Lung (tissue), 12 donors: ENCODE results near the gene EML1. TPM values are rescaled to one million over a fixed set of nuclear protein-coding genes. Genes with fewer than 3 reads are reported as not detected.

Source experiments
- ATAC-seq: fragments of 200-7000 bp; cut with Tn5 transposase; one replicate; pipeline ENCODE4 v1.9.1; 2020; ENCODE audit warnings: moderate number of reproducible peaks; ENCODE audit not compliant: insufficient read depth, low FRiP score
- DNase-seq, 3 donors: peaks; one replicate each; pipeline ENCODE4 v3.0.0-alpha.2; 2013 to 2017
- H3K27ac ChIP-seq, 2 donors: one replicate each; pipeline ENCODE4 v1.5.1; 2013; ENCODE audit warnings: mild to moderate bottlenecking in 2 of 2, moderate library complexity in 2 of 2, control low read depth in 1 of 2, inconsistent platforms in 1 of 2, low read depth in 1 of 2, low read length in 1 of 2
- H3K27me3 ChIP-seq, 3 donors: one replicate each; pipeline ENCODE4 v1.5.1; 2013; ENCODE audit warnings: low read length in 2 of 3; ENCODE audit not compliant: control insufficient read depth in 3 of 3, insufficient read depth in 3 of 3
- H3K36me3 ChIP-seq, 4 donors: one replicate each; pipeline ENCODE4 v1.5.1; 2013; ENCODE audit warnings: low read length in 4 of 4, mild to moderate bottlenecking in 1 of 4, moderate library complexity in 1 of 4; ENCODE audit not compliant: control insufficient read depth in 4 of 4, insufficient read depth in 4 of 4
- H3K4me1 ChIP-seq, 5 donors: one replicate each; pipeline ENCODE4 v1.5.1; 2013; ENCODE audit warnings: low read length in 5 of 5, mild to moderate bottlenecking in 2 of 5, moderate library complexity in 1 of 5; ENCODE audit not compliant: control insufficient read depth in 5 of 5, insufficient read depth in 5 of 5
- H3K4me3 ChIP-seq: one replicate; pipeline ENCODE4 v1.5.1; 2013; ENCODE audit warnings: mild to moderate bottlenecking, control low read depth, moderate library complexity
- H3K9ac ChIP-seq, 2 donors: one replicate each; pipeline ENCODE4 v1.5.1; 2013; ENCODE audit warnings: low read length in 2 of 2, control low read depth in 1 of 2; ENCODE audit not compliant: insufficient read depth in 1 of 2
- H3K9me3 ChIP-seq, 4 donors: one replicate each; pipeline ENCODE4 v1.5.1; 2013; ENCODE audit warnings: low read length in 3 of 4, mild to moderate bottlenecking in 1 of 4, moderate library complexity in 1 of 4; ENCODE audit not compliant: control insufficient read depth in 4 of 4, insufficient read depth in 3 of 4
- WGBS, 2 donors: extraction: QIAGEN DNeasy Blood & Tissue Kit; methylation state at CpG; one replicate each; pipeline ENCODE4 v1.1.7; 2013; 5-methylcytosine and 5-hydroxymethylcytosine counted together
- polyA plus RNA-seq, 2 donors: library from polyadenylated mRNA; stranded (reverse); fragments of 200-250 nt; gene quantifications; one replicate each; pipeline ENCODE4 v1.2.1, GENCODE V29; 2013
- total RNA-seq, 2 donors: library from RNA; depleted of rRNA in 1 of 2; stranded (reverse); fragments of >200 nt in 1 of 2; gene quantifications; one replicate each; pipeline ENCODE4 v1.2.1, GENCODE V29; 2014 to 2021
- TF ChIP-seq, protein P1 (sequence below): IDR thresholded peaks from 2 replicates; pipeline ENCODE4 v1.5.1; 2012; ENCODE audit warnings: mild to moderate bottlenecking; ENCODE audit errors: control extremely low read depth, extremely low read depth
- donor health status: control.
- donor health status: control.
- donor health status: Bipolar disorder and iron deficiency.
- donor health status: healthy.
- donor health status: DM: yes; HTN: yes; CAD: no.

Gene EML1
- total and polyA plus RNA-seq, 4 donors = 6.7 to 88.0 (median 22.8) TPM

DNA sequence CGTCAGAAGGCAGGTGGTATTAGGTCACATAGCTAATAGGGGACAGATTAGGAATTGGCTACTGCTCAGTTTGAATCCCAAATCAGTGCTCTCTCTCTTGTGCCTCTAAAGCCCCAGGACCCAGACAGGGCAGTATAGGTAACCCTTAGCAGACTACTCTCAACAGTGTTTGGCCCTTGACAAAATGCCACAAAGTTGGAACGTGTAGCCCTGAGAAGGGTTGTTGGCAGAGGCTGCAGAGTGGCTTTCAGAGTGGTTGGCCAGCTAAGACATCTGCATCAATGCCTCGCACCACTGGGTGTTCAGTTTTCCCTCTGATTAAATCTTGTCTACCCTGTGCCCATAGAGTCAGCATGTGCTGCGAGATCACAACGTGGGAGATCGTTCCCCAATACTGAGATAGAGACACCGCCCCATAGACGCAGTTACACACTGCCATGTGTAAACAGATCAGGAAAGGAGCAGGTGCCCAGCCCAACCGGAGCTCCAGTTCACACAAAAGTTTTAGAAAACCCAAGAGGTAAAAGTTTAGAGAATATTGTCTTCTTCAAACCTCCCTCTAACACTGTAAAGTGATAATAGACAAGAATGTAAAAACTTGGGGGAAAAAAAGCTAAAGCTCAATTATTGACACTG lies 48.3 kb downstream of the EML1 start:
- Histone ChIP-seq H3K36me3 (no peaks in the 10 kb centered on the region), H3K9ac (no peak overlapping the region), H3K9me3 (peaks cover 0 to under 1% (median 0%) of the 10 kb centered on the region in 4 donors), H3K27ac (no peak overlapping the region), H3K4me1 (peaks cover 0 to 20% (median 10%) of the 10 kb centered on the region in 5 donors), H3K4me3 (no peak overlapping the region), H3K27me3 (no peaks in the 10 kb centered on the region)
- DNase-seq (no peak), ATAC-seq (no peak)
- TF ChIP-seq, protein P1, sequence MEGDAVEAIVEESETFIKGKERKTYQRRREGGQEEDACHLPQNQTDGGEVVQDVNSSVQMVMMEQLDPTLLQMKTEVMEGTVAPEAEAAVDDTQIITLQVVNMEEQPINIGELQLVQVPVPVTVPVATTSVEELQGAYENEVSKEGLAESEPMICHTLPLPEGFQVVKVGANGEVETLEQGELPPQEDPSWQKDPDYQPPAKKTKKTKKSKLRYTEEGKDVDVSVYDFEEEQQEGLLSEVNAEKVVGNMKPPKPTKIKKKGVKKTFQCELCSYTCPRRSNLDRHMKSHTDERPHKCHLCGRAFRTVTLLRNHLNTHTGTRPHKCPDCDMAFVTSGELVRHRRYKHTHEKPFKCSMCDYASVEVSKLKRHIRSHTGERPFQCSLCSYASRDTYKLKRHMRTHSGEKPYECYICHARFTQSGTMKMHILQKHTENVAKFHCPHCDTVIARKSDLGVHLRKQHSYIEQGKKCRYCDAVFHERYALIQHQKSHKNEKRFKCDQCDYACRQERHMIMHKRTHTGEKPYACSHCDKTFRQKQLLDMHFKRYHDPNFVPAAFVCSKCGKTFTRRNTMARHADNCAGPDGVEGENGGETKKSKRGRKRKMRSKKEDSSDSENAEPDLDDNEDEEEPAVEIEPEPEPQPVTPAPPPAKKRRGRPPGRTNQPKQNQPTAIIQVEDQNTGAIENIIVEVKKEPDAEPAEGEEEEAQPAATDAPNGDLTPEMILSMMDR = no peak
- 53 to 63% methylated on average over 9 of the region's 9 CpGs for WGBS, 2 donors

DNA sequence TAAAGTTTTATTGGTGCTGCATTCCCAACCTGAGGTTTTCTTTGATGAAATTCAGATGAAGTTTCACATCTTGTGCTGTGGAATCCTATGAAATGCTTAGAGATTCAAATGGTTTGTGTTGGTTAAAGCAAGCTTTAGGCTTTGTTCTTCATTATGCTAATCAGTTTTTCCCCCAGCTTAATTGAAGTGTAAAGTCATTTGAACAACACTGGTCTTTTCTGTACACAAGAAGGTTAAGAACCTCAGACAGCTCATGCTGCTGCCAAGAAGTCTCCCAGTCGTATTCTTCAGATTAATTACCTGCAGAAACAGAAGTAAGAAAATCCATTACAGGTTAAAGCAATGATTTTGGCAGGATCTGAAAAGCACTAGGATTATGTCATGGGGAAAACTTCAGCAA lies 48.9 kb downstream of the EML1 start:
- Histone ChIP-seq H3K4me1 (peaks cover 0 to 17% (median 10%) of the 10 kb centered on the region in 5 donors), H3K4me3 (no peak overlapping the region), H3K9me3 (peaks cover 0 to 6% (median under 1%) of the 10 kb centered on the region in 4 donors), H3K27me3 (no peaks in the 10 kb centered on the region), H3K27ac (no peak overlapping the region), H3K36me3 (no peaks in the 10 kb centered on the region), H3K9ac (no peak overlapping the region)
- TF ChIP-seq, protein P1 = no peak
- ATAC-seq (no peak), DNase-seq (no peak)
- WGBS, 2 donors = 51 to 65% methylated on average over 1 of the region's 1 CpG

DNA sequence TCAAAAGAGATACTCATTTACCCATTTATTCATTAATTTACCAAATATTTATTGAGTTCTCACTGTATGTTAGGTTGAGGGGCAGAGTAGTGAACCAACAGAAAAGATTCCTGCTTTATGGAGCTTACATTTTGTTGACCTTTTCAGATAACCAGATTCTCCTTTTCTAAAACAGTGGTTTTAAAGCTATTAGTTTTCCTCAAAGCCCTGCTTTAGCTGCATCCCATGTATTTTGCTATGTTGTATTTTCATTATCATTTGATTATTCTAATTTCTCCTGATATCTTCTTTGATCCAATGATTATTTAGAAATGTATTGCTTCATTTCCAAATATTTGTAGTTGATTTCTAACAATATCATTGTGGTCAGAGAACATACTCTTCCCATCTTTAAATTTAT lies 53.6 kb downstream of the EML1 start:
- DNase-seq = no peak
- Histone ChIP-seq H3K9me3 (peaks cover 0 to 9% (median under 1%) of the 10 kb centered on the region in 4 donors), H3K27me3 (no peaks in the 10 kb centered on the region), H3K4me3 (no peak overlapping the region), H3K9ac (no peak overlapping the region), H3K27ac (no peak overlapping the region), H3K4me1 (peaks cover 0 to 9% (median 1%) of the 10 kb centered on the region in 5 donors), H3K36me3 (peaks cover 0 to 3% (median under 1%) of the 10 kb centered on the region in 4 donors)
- TF ChIP-seq, protein P1 = no peak
- no peak for ATAC-seq
